ENCODE measurements around the gene OR13J1. TPM values are rescaled to one million over a fixed set of nuclear protein-coding genes. Genes with fewer than 3 reads are reported as not detected.
A peak's percentile ranks its signal among the peaks of the same experiment; 100 is the strongest.

Gene OR13J1
- total and polyA plus RNA-seq, 5 donors, result not detected

GRCh38 chr9:35842020-35842745 is 28.0 kb downstream of the OR13J1 start:
- H3K9me3 ChIP-seq (ENCODE audit: control insufficient read depth, low read length), result no peaks in the 10 kb centered on the region
- intact Hi-C loops (cut with DNase I), result no loop called here
- H3K4me1 ChIP-seq (ENCODE audit: control insufficient read depth, insufficient read depth, low read length), result peaks cover 6% of the 10 kb centered on the region
- ATAC-seq, result no peak
- no peak overlapping the region for H3K27ac ChIP-seq (ENCODE audit: low read length)
- no peak overlapping the region for H3K4me3 ChIP-seq (ENCODE audit: low read length)
- no peak for DNase-seq
- 91% methylated on average over 17 of the region's 17 CpGs for WGBS
- no peaks in the 10 kb centered on the region for H3K27me3 ChIP-seq (ENCODE audit: control insufficient read depth, insufficient read depth)

- Histone ChIP-seq H3K27me3 (ENCODE audit: control insufficient read depth, insufficient read depth) (no peaks in the 10 kb centered on the region), H3K27ac (ENCODE audit: low read length) (no peak overlapping the region), H3K4me3 (ENCODE audit: low read length) (no peak overlapping the region), H3K4me1 (ENCODE audit: control insufficient read depth, insufficient read depth, low read length) (peaks cover 6% of the 10 kb centered on the region), H3K9me3 (ENCODE audit: control insufficient read depth, low read length) (no peaks in the 10 kb centered on the region)
- intact Hi-C loops (cut with DNase I), result no loop called here
- WGBS, result 73% methylated on average over 5 of the region's 5 CpGs
- ATAC-seq (no peak), DNase-seq (no peak)
These were observed 28.6 kb downstream of the OR13J1 start for GRCh38 chr9:35841645-35841900.

DNA sequence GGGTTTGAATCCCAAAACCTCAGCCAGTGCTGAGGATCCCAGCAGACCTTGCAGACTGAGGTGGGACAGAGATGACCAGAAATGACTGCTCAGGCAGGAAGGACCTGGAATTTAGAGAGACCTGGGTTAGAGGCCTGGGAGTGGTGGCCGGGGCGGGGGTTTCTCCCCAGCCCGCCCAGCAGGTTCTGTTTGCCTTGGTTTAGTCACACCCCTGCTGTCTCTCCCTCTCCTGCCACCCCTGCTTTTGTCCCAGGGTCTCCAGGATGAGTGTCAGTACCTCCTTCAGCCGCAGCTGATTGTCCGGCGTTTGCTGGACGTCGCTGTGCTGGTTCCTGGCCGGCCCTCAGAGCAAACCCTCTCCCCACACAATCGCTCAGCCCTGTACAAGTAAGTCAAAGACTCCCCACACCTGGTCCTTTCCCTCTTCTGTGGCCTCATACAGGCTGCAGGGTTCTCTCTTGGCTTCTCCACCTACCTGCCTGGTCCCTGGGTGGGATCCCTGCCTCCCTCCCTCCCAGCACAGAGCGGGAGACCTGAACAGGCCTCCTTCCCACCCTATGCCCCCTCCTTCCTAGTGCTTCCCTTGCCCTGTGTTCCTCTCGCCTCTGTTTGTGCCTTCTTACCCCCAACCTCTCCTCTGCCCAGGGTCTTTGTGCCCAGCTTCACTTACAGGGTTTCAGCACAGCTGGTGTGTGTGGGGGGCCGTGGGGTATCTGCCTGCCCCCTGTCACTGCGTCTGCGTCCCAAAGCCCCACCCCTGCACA is 29.1 kb downstream of the OR13J1 start:
- no peak for ATAC-seq
- no peak overlapping the region for H3K4me3 ChIP-seq (ENCODE audit: low read length)
- 94% methylated on average over 15 of the region's 15 CpGs for WGBS
- intact Hi-C loops (cut with DNase I), result no loop called here
- no peaks in the 10 kb centered on the region for H3K27me3 ChIP-seq (ENCODE audit: control insufficient read depth, insufficient read depth)
- DNase-seq, result no peak
- H3K9me3 ChIP-seq (ENCODE audit: control insufficient read depth, low read length), result no peaks in the 10 kb centered on the region
- peaks cover 6% of the 10 kb centered on the region for H3K4me1 ChIP-seq (ENCODE audit: control insufficient read depth, insufficient read depth, low read length)
- H3K27ac ChIP-seq (ENCODE audit: low read length), result no peak overlapping the region

DNA sequence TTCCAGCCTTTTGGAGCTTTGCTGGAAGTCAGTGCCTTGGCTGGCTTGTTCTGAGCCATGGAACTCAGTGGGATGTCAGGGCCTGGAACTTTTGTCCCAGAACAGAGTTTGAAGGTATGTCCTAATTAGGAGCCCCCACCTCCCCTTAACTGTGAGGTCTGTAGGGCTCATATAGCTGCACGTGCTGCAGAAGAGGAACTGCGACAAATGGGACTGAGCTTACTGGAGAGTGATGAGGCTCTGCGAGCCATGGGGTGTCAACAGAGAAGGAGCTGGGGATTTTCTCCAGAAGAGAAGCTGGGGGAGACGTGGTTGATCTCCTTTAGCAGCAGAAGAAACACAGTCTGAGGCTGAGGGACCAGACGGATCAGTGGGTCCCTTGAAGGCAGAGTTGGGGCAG is 30.3 kb downstream of the OR13J1 start:
- no peak overlapping the region for H3K27ac ChIP-seq (ENCODE audit: low read length)
- H3K4me1 ChIP-seq (ENCODE audit: control insufficient read depth, insufficient read depth, low read length), result peaks cover 2% of the 10 kb centered on the region
- H3K4me3 ChIP-seq (ENCODE audit: low read length), result no peak overlapping the region
- no peak for ATAC-seq
- no peaks in the 10 kb centered on the region for H3K9me3 ChIP-seq (ENCODE audit: control insufficient read depth, low read length)
- DNase-seq, result no peak
- intact Hi-C loops (cut with DNase I), result no loop called here
- 94% methylated on average over 5 of the region's 5 CpGs for WGBS
- no peaks in the 10 kb centered on the region for H3K27me3 ChIP-seq (ENCODE audit: control insufficient read depth, insufficient read depth)

GRCh38 chr9:35836595-35836994 is 33.6 kb downstream of the OR13J1 start:
- no peak overlapping the region for H3K4me3 ChIP-seq (ENCODE audit: low read length)
- no peaks in the 10 kb centered on the region for H3K27me3 ChIP-seq (ENCODE audit: control insufficient read depth, insufficient read depth)
- WGBS, result 97% methylated on average over 5 of the region's 5 CpGs
- H3K27ac ChIP-seq (ENCODE audit: low read length), result no peak overlapping the region
- ATAC-seq (no peak), DNase-seq (no peak)
- no peaks in the 10 kb centered on the region for H3K9me3 ChIP-seq (ENCODE audit: control insufficient read depth, low read length)
- peaks cover 11% of the 10 kb centered on the region for H3K4me1 ChIP-seq (ENCODE audit: control insufficient read depth, insufficient read depth, low read length)
- intact Hi-C loops (cut with DNase I), result no loop called here

- no peaks in the 10 kb centered on the region for H3K9me3 ChIP-seq (ENCODE audit: control insufficient read depth, low read length)
- peaks cover 15% of the 10 kb centered on the region for H3K4me1 ChIP-seq (ENCODE audit: control insufficient read depth, insufficient read depth, low read length)
- no peak for DNase-seq
- no peak overlapping the region for H3K27ac ChIP-seq (ENCODE audit: low read length)
- intact Hi-C loops (cut with DNase I), result no loop called here
- ATAC-seq, result no peak
- WGBS, result 88% methylated on average over 2 of the region's 2 CpGs
- H3K4me3 ChIP-seq (ENCODE audit: low read length), result no peak overlapping the region
- H3K27me3 ChIP-seq (ENCODE audit: control insufficient read depth, insufficient read depth), result no peaks in the 10 kb centered on the region
These were observed 34.4 kb downstream of the OR13J1 start for GRCh38 chr9:35835766-35836165.

- DNase-seq, result no peak
- Histone ChIP-seq H3K4me1 (ENCODE audit: control insufficient read depth, insufficient read depth, low read length) (peaks cover 15% of the 10 kb centered on the region), H3K4me3 (ENCODE audit: low read length) (no peak overlapping the region), H3K9me3 (ENCODE audit: control insufficient read depth, low read length) (no peaks in the 10 kb centered on the region), H3K27ac (ENCODE audit: low read length) (no peak overlapping the region), H3K27me3 (ENCODE audit: control insufficient read depth, insufficient read depth) (no peaks in the 10 kb centered on the region)
- no peak for ATAC-seq
- over 99% methylated on average over 3 of the region's 3 CpGs for WGBS
- intact Hi-C loops (cut with DNase I), result no loop called here
These were observed 35.0 kb downstream of the OR13J1 start for GRCh38 chr9:35835216-35835632.

DNA sequence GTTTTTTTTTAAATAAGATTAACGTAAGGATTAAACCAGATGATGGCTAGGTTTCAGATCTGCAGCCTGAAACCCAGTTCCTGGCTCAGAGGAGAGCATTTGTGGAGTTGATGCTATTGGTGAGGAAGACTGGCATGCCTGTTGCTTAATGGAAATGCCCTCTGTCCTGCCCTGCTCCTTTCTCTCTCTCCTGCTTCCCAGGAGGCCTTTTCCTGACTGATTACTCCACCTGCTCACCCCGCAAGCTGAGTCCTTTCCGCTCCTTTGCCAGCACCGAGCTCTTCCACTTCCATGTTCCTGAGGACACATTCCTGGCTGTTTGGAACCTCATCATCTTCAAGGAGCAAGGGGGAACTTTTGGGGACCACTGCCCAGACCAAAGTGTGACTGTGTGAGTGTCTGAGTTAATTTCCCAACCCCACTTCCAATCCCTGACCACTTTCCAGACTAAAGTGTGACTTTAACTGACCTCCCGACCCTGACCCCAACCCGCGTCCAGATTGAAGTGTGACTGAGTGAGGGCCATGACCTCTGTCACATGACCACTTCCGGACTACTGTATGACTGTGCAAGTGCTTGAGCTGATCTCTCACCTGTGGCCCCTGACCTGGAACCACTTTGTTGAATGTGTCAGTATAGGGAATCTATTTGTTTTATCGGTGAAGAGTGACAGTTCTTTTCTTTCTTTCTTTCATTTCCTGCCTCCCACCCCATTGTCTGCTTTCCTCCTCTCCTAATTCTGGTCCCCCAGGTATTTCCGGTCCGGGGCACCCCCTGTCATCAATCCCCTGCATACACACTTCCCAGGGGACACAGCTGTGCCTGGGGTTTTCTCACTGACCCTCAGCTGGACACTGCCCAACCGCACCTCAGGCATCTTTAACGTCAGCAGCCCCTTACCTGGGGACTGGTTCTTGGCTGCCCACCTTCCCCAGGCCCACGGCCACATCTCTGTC is 35.7 kb downstream of the OR13J1 start:
- intact Hi-C loops (cut with DNase I), result no loop called here
- Histone ChIP-seq H3K4me1 (ENCODE audit: control insufficient read depth, insufficient read depth, low read length) (peaks cover 15% of the 10 kb centered on the region), H3K27me3 (ENCODE audit: control insufficient read depth, insufficient read depth) (no peaks in the 10 kb centered on the region), H3K4me3 (ENCODE audit: low read length) (no peak overlapping the region), H3K27ac (ENCODE audit: low read length) (no peak overlapping the region), H3K9me3 (ENCODE audit: control insufficient read depth, low read length) (no peaks in the 10 kb centered on the region)
- WGBS, result 78% methylated on average over 14 of the region's 14 CpGs
- ATAC-seq (no peak), DNase-seq (no peak)

DNA sequence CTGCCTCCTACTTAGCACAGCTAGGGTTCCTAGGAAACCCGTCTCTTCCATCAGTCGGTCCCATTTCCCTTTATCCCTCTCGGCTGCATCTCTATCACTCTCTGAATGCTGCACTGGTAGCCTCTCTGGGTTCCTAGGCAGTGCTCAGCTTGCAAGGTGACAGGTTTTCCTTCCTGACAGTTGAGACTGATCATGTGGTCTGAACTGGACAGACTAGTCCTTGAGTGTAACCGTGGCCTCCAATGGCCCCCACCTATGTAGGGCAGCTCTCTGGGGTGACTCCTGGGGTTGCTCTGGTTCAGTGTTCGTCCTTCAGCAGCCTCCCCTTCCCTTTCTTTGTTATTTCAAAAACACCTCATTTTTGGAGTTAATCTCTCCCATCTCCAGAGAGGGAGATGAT is 37.4 kb downstream of the OR13J1 start:
- Histone ChIP-seq H3K9me3 (ENCODE audit: control insufficient read depth, low read length) (no peaks in the 10 kb centered on the region), H3K4me3 (ENCODE audit: low read length) (no peak overlapping the region), H3K27ac (ENCODE audit: low read length) (no peak overlapping the region), H3K27me3 (ENCODE audit: control insufficient read depth, insufficient read depth) (no peaks in the 10 kb centered on the region), H3K4me1 (ENCODE audit: control insufficient read depth, insufficient read depth, low read length) (peaks cover 15% of the 10 kb centered on the region)
- ATAC-seq, result no peak
- intact Hi-C loops (cut with DNase I), result no loop called here
- 80% methylated on average over 5 of the region's 5 CpGs for WGBS
- DNase-seq, result no peak

GRCh38 chr9:35831040-35831439 is 39.2 kb downstream of the OR13J1 start:
- H3K9me3 ChIP-seq (ENCODE audit: control insufficient read depth, low read length), result no peaks in the 10 kb centered on the region
- no peaks in the 10 kb centered on the region for H3K27me3 ChIP-seq (ENCODE audit: control insufficient read depth, insufficient read depth)
- intact Hi-C loops (cut with DNase I), result no loop called here
- no peak overlapping the region for H3K4me3 ChIP-seq (ENCODE audit: low read length)
- DNase-seq (no peak), ATAC-seq (no peak)
- peaks cover 15% of the 10 kb centered on the region for H3K4me1 ChIP-seq (ENCODE audit: control insufficient read depth, insufficient read depth, low read length)
- no peak overlapping the region for H3K27ac ChIP-seq (ENCODE audit: low read length)
- 77% methylated on average over 4 of the region's 4 CpGs for WGBS

- Histone ChIP-seq H3K9me3 (ENCODE audit: control insufficient read depth, low read length) (no peaks in the 10 kb centered on the region), H3K27me3 (ENCODE audit: control insufficient read depth, insufficient read depth) (no peaks in the 10 kb centered on the region), H3K27ac (ENCODE audit: low read length) (peak overlapping the region; percentile 86), H3K4me3 (ENCODE audit: low read length) (peak overlapping the region; percentile 77), H3K4me1 (ENCODE audit: control insufficient read depth, insufficient read depth, low read length) (peaks cover 15% of the 10 kb centered on the region)
- intact Hi-C loops (cut with DNase I), result loop anchor here in 2 of 4 donors (1.0 to 10.0 kb wide), 3 partner anchors 16 to 185 kb away; partner anchors contain the start of gene NPR2 (in 1 of the 2)
- DNase-seq (peak in 1 of 3 donors; percentile 68), ATAC-seq (no peak)
- 43% methylated on average over 2 of the region's 2 CpGs for WGBS
These were observed 40.5 kb downstream of the OR13J1 start for GRCh38 chr9:35829764-35830096.
